Kidney glomerular epithelial cell (primary cell): ENCODE data around the gene PDCD2L.
"Not testable (repeated sequence)": the region's sequence is repeated elsewhere in the genome, so short reads cannot be mapped to it uniquely, and the experiment has no call there.

Experiments
- DNase-seq: peaks from one replicate; lab custom pipeline; 2025; lab: John Stamatoyannopoulos, UW

The PDCD2L gene

GRCh38 chr19:34375598-34375997, 28.6 kb upstream of the PDCD2L start:
- no peak for DNase-seq

- DNase-seq = no peak
These were observed 23.5 kb upstream of the PDCD2L start for GRCh38 chr19:34380639-34381241.

GRCh38 chr19:34381399-34382251, 22.6 kb upstream of the PDCD2L start:
- no peak for DNase-seq

DNA sequence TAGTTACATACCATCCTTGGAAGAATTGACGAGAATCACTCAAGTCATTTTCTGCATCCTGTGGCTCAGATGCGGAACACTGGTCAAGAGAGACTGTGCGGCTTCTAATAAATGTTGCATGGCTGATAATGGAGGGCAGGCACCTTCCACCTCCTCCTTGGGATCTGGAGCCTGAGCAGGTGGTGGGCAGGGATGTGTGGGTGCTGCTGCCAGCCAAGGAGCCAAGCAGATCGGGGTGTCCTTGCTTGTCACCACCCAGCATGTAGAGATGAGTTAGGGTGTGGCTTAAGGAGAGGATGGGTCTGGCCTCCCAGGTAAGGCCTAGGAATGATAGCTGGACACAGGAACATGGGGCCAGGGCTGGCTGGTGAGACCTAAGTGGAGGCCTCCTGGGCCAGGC, 21.7 kb upstream of the PDCD2L start:
- no peak for DNase-seq

- DNase-seq = no peak
These were observed 20.6 kb upstream of the PDCD2L start for GRCh38 chr19:34383599-34383998.

- no peak for DNase-seq
These were observed 17.4 kb upstream of the PDCD2L start for GRCh38 chr19:34386645-34387445.

- DNase-seq = no peak
These were observed 16.8 kb upstream of the PDCD2L start for GRCh38 chr19:34387446-34387810.

DNA sequence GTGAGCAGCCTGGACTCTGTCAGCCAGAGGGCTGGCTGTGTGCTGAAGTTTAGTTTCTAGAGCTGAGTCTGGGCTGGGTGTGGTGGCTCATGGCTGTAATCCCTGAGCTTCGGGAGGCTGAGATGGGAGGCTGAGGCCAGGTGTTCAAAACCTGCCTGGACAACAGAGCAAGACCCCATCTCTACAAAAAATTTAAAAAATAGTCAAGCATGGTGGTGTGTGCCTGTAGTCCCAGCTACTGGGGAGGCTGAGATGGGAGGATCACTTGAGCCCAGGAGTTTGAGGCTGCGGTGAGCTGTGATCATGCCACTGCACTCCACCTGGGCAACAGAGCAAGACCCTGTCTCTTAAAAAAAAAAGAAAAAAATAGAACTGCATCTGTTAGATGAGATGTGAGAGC, 15.5 kb upstream of the PDCD2L start:
- not testable (repeated sequence) for DNase-seq

- no peak for DNase-seq
These were observed 12.4 kb upstream of the PDCD2L start for GRCh38 chr19:34391813-34392212.

DNA sequence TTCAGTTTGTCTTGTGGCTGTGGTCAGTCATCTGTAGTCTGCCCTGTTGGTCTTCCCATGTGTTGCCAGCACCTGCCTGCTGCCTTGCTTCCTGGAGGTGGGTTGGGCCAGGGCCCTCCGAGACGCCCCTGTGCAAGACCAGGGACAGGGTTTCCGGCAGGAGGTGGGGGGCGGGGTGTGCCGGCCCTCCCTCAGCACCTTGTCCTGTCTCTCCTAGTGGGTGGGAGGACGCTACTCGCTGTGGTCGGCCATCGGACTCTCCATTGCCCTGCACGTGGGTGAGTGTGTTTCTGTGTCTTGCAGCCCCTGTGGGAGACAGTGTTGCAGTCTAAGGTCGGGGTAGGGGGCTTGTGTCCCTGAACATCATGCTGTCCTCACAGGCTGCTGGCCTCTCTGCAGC, 11.2 kb upstream of the PDCD2L start:
- no peak for DNase-seq

DNA sequence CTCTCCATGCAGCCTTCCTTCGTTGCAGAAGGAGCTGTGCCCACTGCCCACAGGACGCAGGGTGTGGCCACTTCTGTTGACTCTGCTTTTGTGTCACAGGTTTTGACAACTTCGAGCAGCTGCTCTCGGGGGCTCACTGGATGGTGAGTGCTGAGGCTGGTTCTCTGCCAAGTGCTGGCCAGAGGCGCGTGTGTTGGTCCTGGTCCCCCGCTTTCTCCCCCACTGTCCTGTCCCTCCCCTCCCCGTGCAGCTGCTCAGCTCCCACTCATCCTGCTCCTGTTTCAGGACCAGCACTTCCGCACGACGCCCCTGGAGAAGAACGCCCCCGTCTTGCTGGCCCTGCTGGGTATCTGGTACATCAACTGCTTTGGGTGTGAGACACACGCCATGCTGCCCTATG, 10.6 kb upstream of the PDCD2L start:
- DNase-seq = no peak

GRCh38 chr19:34397853-34398252, 6.3 kb upstream of the PDCD2L start:
- no peak for DNase-seq

DNA sequence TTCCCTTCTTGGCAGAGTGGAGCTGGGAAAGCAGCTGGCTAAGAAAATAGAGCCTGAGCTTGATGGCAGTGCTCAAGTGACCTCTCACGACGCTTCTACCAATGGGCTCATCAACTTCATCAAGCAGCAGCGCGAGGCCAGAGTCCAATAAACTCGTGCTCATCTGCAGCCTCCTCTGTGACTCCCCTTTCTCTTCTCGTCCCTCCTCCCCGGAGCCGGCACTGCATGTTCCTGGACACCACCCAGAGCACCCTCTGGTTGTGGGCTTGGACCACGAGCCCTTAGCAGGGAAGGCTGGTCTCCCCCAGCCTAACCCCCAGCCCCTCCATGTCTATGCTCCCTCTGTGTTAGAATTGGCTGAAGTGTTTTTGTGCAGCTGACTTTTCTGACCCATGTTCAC, 4.3 kb upstream of the PDCD2L start:
- no peak for DNase-seq

DNA sequence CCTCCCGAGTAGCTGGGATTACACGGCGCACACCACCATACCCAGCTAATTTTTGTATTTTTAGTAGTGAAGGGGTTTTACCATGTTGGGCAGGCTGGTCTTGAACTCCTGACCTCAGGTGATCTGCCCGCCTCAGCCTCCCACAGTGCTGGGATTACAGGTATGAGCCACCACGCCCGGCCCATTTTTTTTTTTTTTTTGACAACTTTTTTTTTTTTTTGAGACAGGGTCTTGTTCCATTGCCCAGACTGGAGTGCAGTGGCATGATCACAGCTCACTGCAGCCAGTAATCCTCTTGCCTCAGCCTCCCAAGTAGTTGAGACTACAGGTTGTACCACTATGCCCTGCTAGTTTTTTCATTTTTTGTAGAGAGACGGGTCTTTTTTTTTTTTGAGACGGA, 3.4 kb upstream of the PDCD2L start:
- not testable (repeated sequence) for DNase-seq

- no peak for DNase-seq
These were observed 2.1 kb upstream of the PDCD2L start for GRCh38 chr19:34402074-34402600.

DNA sequence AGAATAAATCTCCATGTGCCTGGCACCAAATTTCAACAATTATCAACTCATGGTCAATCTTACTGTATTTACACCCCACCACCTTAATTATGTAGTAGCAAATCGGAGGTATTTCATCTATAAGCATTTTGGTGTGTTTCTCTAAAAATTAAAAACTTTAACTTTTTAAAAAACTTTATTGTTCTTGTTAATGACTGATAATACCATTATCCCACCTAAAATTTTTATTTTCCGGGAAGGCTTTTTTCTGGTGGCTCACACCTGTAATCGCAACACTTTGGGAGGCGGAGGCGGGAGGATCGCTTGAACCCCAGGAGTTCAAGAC, 453 bp upstream of the PDCD2L start:
- no peak for DNase-seq

- DNase-seq = no peak
These were observed 1.9 kb downstream of the PDCD2L start for GRCh38 chr19:34405892-34406660.

DNA sequence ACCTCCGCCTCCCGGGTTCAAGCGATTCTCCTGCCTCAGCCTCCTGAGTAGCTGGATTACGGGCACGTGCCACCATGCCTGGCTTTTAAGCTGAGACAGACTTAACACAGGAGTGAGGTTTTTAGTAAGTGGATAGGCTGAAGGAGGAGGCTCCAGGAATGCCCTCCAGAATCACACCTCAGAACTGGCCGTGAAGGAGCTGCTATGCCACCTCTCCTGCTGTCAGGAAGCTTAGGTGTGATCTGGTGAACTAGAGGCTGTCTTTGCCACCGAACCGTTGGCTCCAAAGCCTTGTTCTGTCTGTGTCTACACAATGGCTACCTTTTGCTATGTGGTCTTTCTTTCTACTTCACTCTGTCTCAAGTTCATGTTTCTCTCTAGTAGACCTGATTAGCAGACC, 4.2 kb downstream of the PDCD2L start:
- no peak for DNase-seq

- DNase-seq = no peak
These were observed 5.3 kb downstream of the PDCD2L start for GRCh38 chr19:34409189-34410164.

- no peak for DNase-seq
These were observed 7.0 kb downstream of the PDCD2L start for GRCh38 chr19:34411216-34411615.

- DNase-seq = no peak
These were observed 11.9 kb downstream of the PDCD2L start for GRCh38 chr19:34416021-34416545.
